HG02885 (cell line): ENCODE data around the gene MAML3.

Source experiments
- ATAC-seq: cut with Tn5 transposase; IDR thresholded peaks from one replicate; pipeline ENCODE4 v1.9.1; 2021; ENCODE audit warnings: mild to moderate bottlenecking; ENCODE audit not compliant: unreplicated experiment, poor library complexity

The MAML3 gene

GRCh38 chr4:139889264-139889663, 264.7 kb downstream of the MAML3 start:
- no peak for ATAC-seq

GRCh38 chr4:139887962-139888735, 265.8 kb downstream of the MAML3 start:
- ATAC-seq = peak; percentile 90

- no peak for ATAC-seq
Measured at GRCh38 chr4:139887376-139887802, 266.6 kb downstream of the MAML3 start.

GRCh38 chr4:139886798-139887197, 267.2 kb downstream of the MAML3 start:
- no peak for ATAC-seq

- ATAC-seq = no peak
Measured at GRCh38 chr4:139884438-139884837, 269.5 kb downstream of the MAML3 start.

GRCh38 chr4:139880841-139881240, 273.1 kb downstream of the MAML3 start:
- ATAC-seq = no peak

GRCh38 chr4:139878050-139878449, 275.9 kb downstream of the MAML3 start:
- no peak for ATAC-seq

- ATAC-seq = no peak
Measured at GRCh38 chr4:139876337-139876941, 277.5 kb downstream of the MAML3 start.

- no peak for ATAC-seq
Measured at GRCh38 chr4:139875411-139875825, 278.6 kb downstream of the MAML3 start.

- ATAC-seq = no peak
Measured at GRCh38 chr4:139873111-139873860, 280.7 kb downstream of the MAML3 start.

- no peak for ATAC-seq
Measured at GRCh38 chr4:139872274-139872673, 281.7 kb downstream of the MAML3 start.

GRCh38 chr4:139869810-139870209, 284.2 kb downstream of the MAML3 start:
- no peak for ATAC-seq

- no peak for ATAC-seq
Measured at GRCh38 chr4:139866276-139866962, 287.6 kb downstream of the MAML3 start.

- no peak for ATAC-seq
Measured at GRCh38 chr4:139865537-139865936, 288.4 kb downstream of the MAML3 start.

GRCh38 chr4:139863531-139863930, 290.5 kb downstream of the MAML3 start:
- ATAC-seq = no peak

GRCh38 chr4:139861471-139861870, 292.5 kb downstream of the MAML3 start:
- ATAC-seq = no peak

GRCh38 chr4:139860435-139861024, 293.5 kb downstream of the MAML3 start:
- no peak for ATAC-seq

GRCh38 chr4:139859876-139860275, 294.1 kb downstream of the MAML3 start:
- ATAC-seq = no peak

GRCh38 chr4:139858436-139859205, 295.4 kb downstream of the MAML3 start:
- ATAC-seq = peak; percentile 95
